ENCODE data around the gene ERVH48-1. TPM values are rescaled to one million over a fixed set of nuclear protein-coding genes. Genes with fewer than 3 reads are reported as not detected.

The ERVH48-1 gene
- total RNA-seq (not detected in 2 replicates), polyA plus RNA-seq (0.06 TPM in 1 of 2 replicates, not detected in the other), polyA minus RNA-seq (ENCODE audit: low replicate concordance) (not detected in 2 replicates)
- polyA plus RNA-seq (2012): 0.06 TPM in 1 of 2 replicates, not detected in the other

DNA sequence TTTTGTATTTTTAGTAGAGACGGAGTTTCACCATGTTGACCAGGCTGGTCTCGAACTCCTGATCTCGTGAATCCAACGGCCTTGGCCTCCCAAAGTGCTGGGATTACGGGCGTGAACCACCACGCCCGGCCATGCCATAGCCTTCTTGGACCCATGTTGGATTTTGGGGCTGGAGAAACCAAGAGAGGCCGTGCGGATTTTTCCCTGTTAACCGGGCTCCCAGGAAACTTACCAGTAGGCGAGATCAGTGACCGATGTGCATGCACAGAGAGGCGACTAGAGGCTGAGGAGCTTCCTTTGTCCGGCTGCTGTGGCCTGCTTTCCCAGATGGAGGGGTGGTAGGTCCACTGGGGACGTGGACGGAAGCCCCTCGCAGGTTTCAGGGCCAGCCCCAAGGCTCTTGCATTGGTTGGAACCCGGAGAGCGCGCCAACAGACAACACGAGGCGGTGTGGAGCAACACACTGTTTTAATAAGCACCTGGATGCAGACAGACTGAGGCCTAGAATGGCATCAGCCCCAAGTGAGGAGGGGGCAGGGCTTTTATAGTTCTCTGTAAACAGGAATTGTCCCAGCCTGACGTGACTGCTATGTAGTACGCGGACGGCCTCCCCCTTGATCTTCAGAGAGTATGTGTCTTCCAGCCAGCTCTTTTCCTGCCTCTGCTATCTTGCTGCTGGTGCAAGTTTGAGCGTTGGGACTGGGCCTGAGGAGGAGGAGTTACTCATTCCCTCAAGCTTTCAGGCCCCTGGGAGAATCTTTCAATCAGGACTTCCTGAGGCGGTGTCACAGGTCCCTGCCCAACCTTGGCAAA lies at the start of gene ERVH48-1:
Gene ERVH48-1 (minus strand): TSS at position 517 of the 813 bp plus-strand sequence. CDS start 6,624 bp downstream, outside the sequence.
- Histone ChIP-seq H3K9ac (ENCODE audit: insufficient read depth, low read length) (no peak within 1 kb of the TSS), H3K27ac (ENCODE audit: insufficient read depth, low read length) (no peak within 1 kb of the TSS), H3K4me3 (replicated peaks in 1 of 4; ENCODE audit: control extremely low read depth in 1 of 4, insufficient read depth in 1 of 4, low read depth in 3 of 4, low read length in 4 of 4) (no peak within 1 kb of the TSS), H3K79me2 (ENCODE audit: control insufficient read depth, insufficient read depth, low read length) (no peaks in the 10 kb centered on the region), H3K4me1 (ENCODE audit: control insufficient read depth, extremely low read depth, insufficient read depth, low read length) (peaks cover 2% of the 10 kb centered on the region), H3K36me3 (ENCODE audit: control insufficient read depth, insufficient read depth, low read length) (no peaks in the 10 kb centered on the region), H3K9me3 (ENCODE audit: control insufficient read depth, insufficient read depth, low read depth, low read length) (no peaks in the 10 kb centered on the region), H3K4me2 (ENCODE audit: extremely low read depth, insufficient read depth, low read length) (no peak within 1 kb of the TSS), H2AFZ (ENCODE audit: low read length) (no peak within 1 kb of the TSS), H3K27me3 (ENCODE audit: control insufficient read depth, insufficient read depth, low read length) (no peaks in the 10 kb centered on the region), H4K20me1 (ENCODE audit: control insufficient read depth, extremely low read depth, insufficient read depth, low read length) (no peaks in the 10 kb centered on the region)
- TF ChIP-seq CTCF (conservative IDR thresholded peaks at IDR 0.05 in 1 of 2, IDR thresholded peaks at IDR 0.05 in 1 of 2; ENCODE audit: low read depth in 1 of 2, low read length in 2 of 2): no peak
- no peak for TF ChIP-seq EZH2 (IDR thresholded peaks at IDR 0.05; ENCODE audit: low read length, missing control alignments)
- DNase-seq (ENCODE audit: low read depth in 2 of 2): no peak

DNA sequence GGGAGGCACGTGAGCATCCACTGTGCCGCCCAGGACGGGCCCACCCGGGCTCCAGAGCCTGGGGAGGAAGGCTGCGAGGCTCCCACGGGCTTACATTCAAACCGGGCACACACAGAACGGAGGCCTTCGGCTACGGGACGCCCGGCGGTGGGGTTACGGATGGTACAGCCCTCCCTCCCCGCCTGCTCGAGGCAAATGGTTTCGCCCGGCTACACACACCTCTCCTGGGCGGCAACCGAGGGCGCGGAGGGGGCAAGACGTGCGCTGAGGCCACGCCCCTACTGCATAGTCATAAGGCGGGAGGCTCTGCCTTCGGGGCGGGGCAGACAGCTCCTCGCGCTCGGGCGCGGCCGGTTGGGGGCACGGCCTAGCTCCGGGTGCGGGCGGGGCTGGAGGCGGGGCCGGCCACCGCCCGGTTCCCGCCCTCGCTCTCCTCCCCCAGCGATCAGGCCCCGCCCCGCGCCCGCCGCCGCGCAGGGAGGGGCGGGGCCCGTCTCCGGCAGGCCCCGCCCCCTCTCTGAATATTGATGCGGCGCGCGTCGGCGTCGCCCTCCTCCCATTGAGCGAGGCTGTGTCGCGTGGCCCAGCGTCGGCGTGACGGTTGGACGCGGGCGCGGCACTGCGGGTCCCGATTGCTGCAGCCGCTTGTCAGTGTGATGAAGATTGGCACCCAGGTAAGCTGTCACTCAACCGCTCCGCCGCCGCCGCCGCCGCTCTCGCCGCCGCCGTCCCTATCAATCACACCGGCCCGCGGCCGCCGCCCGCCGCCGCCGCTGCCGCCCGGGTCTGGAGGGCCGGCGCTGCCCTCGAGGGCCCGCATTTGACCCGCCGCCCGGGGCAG lies 48.8 kb upstream of the ERVH48-1 start, which contains the start of gene PKNOX1:
Gene PKNOX1 (plus strand): TSS at position 572 of the 841 bp plus-strand sequence. CDS start 29,820 bp downstream, outside the sequence.
- TF ChIP-seq CTCF (conservative IDR thresholded peaks at IDR 0.05 in 1 of 2, IDR thresholded peaks at IDR 0.05 in 1 of 2; ENCODE audit: low read depth in 1 of 2, low read length in 2 of 2) (no peak), EZH2 (IDR thresholded peaks at IDR 0.05; ENCODE audit: low read length, missing control alignments) (no peak)

More for the DNA sequence above, 48.8 kb upstream of the ERVH48-1 start, which contains the start of gene PKNOX1:
- Histone ChIP-seq H3K27me3 (ENCODE audit: control insufficient read depth, insufficient read depth, low read length) (no peaks in the 10 kb centered on the region), H3K4me1 (ENCODE audit: control insufficient read depth, extremely low read depth, insufficient read depth, low read length) (peaks cover 8% of the 10 kb centered on the region), H4K20me1 (ENCODE audit: control insufficient read depth, extremely low read depth, insufficient read depth, low read length) (no peaks in the 10 kb centered on the region), H3K9me3 (ENCODE audit: control insufficient read depth, insufficient read depth, low read depth, low read length) (no peaks in the 10 kb centered on the region), H3K9ac (ENCODE audit: insufficient read depth, low read length) (peak within 1 kb of the TSS; percentile 92), H3K27ac (ENCODE audit: insufficient read depth, low read length) (peak within 1 kb of the TSS; percentile 95), H3K79me2 (ENCODE audit: control insufficient read depth, insufficient read depth, low read length) (peaks cover 35% of the 10 kb centered on the region), H3K4me3 (replicated peaks in 1 of 4; ENCODE audit: control extremely low read depth in 1 of 4, insufficient read depth in 1 of 4, low read depth in 3 of 4, low read length in 4 of 4) (peak within 1 kb of the TSS; percentile 70 to 86 (median 80)), H2AFZ (ENCODE audit: low read length) (peak within 1 kb of the TSS; percentile 94), H3K36me3 (ENCODE audit: control insufficient read depth, insufficient read depth, low read length) (no peaks in the 10 kb centered on the region), H3K4me2 (ENCODE audit: extremely low read depth, insufficient read depth, low read length) (peak within 1 kb of the TSS; percentile 97)
- peak; percentile 97 to 98 for DNase-seq (ENCODE audit: low read depth in 2 of 2)

Data from fibroblast of lung (primary cell).